ENCODE measurements around the gene PDE6B. TPM values are rescaled to one million over a fixed set of nuclear protein-coding genes. Genes with fewer than 3 reads are reported as not detected.

Gene PDE6B
- total RNA-seq, 4 donors from 2014 or later, result 2.2 to 5.8 (median 4.4) TPM

GRCh38 chr4:654503-654845 is 29.1 kb downstream of the PDE6B start:
- H3K27ac ChIP-seq (replicated peaks in 1 of 4), result no peak overlapping the region
- intact Hi-C loops (cut with DNase I), result no loop called here
- no peak overlapping the region for H3K4me3 ChIP-seq
- H3K36me3 ChIP-seq, result no peaks in the 10 kb centered on the region
- DNase-seq (ENCODE audit: extremely low spot score), result no peak
- no peaks in the 10 kb centered on the region for H3K9me3 ChIP-seq
- H3K27me3 ChIP-seq, result peaks cover 0 to 66% (median 7%) of the 10 kb centered on the region in 4 donors
- peaks cover 0 to 7% (median 0%) of the 10 kb centered on the region in 4 donors for H3K4me1 ChIP-seq
- TF ChIP-seq EP300 (IDR thresholded peaks at IDR 0.05) (no peak), CTCF (IDR thresholded peaks at IDR 0.05) (no peak), POLR2AphosphoS5 (IDR thresholded peaks at IDR 0.05) (no peak), POLR2A (IDR thresholded peaks at IDR 0.05; ENCODE audit: low read depth) (no peak)
- 90% methylated on average over 17 of the region's 17 CpGs for WGBS

GRCh38 chr4:654871-655463 is 29.6 kb downstream of the PDE6B start:
- Histone ChIP-seq H3K36me3 (no peaks in the 10 kb centered on the region), H3K9me3 (no peaks in the 10 kb centered on the region), H3K27ac (replicated peaks in 1 of 4) (no peak overlapping the region), H3K4me1 (peaks cover 0 to 7% (median 0%) of the 10 kb centered on the region in 4 donors), H3K4me3 (no peak overlapping the region), H3K27me3 (peaks cover 0 to 61% (median 7%) of the 10 kb centered on the region in 4 donors)
- DNase-seq (ENCODE audit: extremely low spot score), result no peak
- WGBS, result 70% methylated on average over 14 of the region's 17 CpGs
- intact Hi-C loops (cut with DNase I), result no loop called here
- TF ChIP-seq CTCF (IDR thresholded peaks at IDR 0.05) (no peak), EP300 (IDR thresholded peaks at IDR 0.05) (no peak), POLR2A (IDR thresholded peaks at IDR 0.05; ENCODE audit: low read depth) (no peak), POLR2AphosphoS5 (IDR thresholded peaks at IDR 0.05) (no peak)

GRCh38 chr4:655464-656151 is 30.2 kb downstream of the PDE6B start:
- no peak for TF ChIP-seq CTCF (IDR thresholded peaks at IDR 0.05)
- no peak for TF ChIP-seq POLR2AphosphoS5 (IDR thresholded peaks at IDR 0.05)
- TF ChIP-seq EP300 (IDR thresholded peaks at IDR 0.05), result no peak
- Histone ChIP-seq H3K36me3 (no peaks in the 10 kb centered on the region), H3K27ac (replicated peaks in 1 of 4) (no peak overlapping the region), H3K27me3 (peaks cover 0 to 55% (median 4%) of the 10 kb centered on the region in 4 donors), H3K4me1 (peaks cover 0 to 7% (median 0%) of the 10 kb centered on the region in 4 donors), H3K9me3 (no peaks in the 10 kb centered on the region), H3K4me3 (no peak overlapping the region)
- 69% methylated on average over 20 of the region's 26 CpGs for WGBS
- intact Hi-C loops (cut with DNase I), result no loop called here
- DNase-seq (ENCODE audit: extremely low spot score), result no peak

GRCh38 chr4:656436-657337 is 31.3 kb downstream of the PDE6B start:
- peaks cover 0 to 44% (median 0%) of the 10 kb centered on the region in 4 donors for H3K27me3 ChIP-seq
- DNase-seq (ENCODE audit: extremely low spot score), result no peak
- WGBS, result 73% methylated on average over 35 of the region's 58 CpGs
- H3K4me1 ChIP-seq, result no peaks in the 10 kb centered on the region
- TF ChIP-seq EP300 (IDR thresholded peaks at IDR 0.05) (no peak), POLR2A (IDR thresholded peaks at IDR 0.05; ENCODE audit: low read depth) (no peak), CTCF (IDR thresholded peaks at IDR 0.05) (no peak)
- H3K4me3 ChIP-seq, result no peak overlapping the region
- H3K9me3 ChIP-seq, result no peaks in the 10 kb centered on the region
- intact Hi-C loops (cut with DNase I), result no loop called here
- H3K27ac ChIP-seq (replicated peaks in 1 of 4), result no peak overlapping the region
- H3K36me3 ChIP-seq, result no peaks in the 10 kb centered on the region

Data from esophagus muscularis mucosa (tissue), 4 donors.